Measurements from ENCODE around the gene ZSWIM2. TPM values are rescaled to one million over a fixed set of nuclear protein-coding genes. Genes with fewer than 3 reads are reported as not detected.
"Not testable (repeated sequence)": the region's sequence is repeated elsewhere in the genome, so short reads cannot be mapped to it uniquely, and the experiment has no call there.

ZSWIM2 gene
- total RNA-seq, 1 donor from 2014 or later: not detected

DNA sequence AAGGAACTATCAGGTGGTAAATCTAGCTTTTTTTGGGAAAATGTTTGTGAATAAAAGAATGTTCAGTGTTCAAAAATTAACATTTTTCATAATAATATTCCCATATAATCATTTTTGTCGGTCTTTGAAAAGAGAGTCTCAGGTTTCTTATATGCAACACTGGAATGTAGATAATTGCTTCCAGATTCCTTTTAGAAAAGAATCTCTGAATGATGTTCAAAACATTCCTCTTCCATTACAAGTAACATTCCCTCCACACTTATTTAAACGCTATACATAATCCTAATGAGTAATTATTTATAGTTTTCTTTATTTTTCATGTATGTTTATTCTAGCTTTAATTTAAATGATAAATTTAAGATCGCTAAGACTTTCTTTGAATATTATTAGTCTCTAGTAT, 7.0 kb downstream of the ZSWIM2 start:
- H3K4me1 Mint-ChIP-seq: peaks cover 18% of the 10 kb centered on the region
- no peaks in the 10 kb centered on the region for H3K27me3 Mint-ChIP-seq (ENCODE audit: low read depth)
- H3K27ac Mint-ChIP-seq: no peak overlapping the region
- no peak overlapping the region for H3K4me3 Mint-ChIP-seq
- no peak for TF ChIP-seq CTCF (IDR thresholded peaks at IDR 0.05; ENCODE audit: unreplicated experiment)
- no peaks in the 10 kb centered on the region for H3K36me3 Mint-ChIP-seq
- no peak for DNase-seq (ENCODE audit: low spot score in 2 of 2, unreplicated experiment in 2 of 2)
- H3K9me3 Mint-ChIP-seq: no peaks in the 10 kb centered on the region

DNA sequence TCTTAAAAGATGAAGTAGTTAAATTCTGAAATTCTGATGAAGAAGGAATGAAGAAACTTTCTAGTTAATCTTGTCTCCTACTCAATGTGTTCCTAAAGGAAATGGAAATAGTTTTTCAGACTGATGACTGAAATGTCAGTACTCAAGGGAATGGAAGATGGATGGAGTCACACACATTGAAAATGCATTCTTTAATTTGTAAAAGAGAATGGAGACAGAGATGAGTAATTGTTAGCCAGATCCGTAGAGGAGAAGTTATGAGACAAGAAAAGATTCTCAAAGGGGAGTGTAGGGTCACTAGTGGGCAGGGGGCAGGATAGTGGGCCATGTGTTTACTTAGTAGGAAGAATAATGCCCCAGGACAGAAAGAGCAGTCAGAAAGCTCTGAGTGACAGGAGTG, 13.3 kb downstream of the ZSWIM2 start:
- H3K36me3 Mint-ChIP-seq: peaks cover 5% of the 10 kb centered on the region
- no peak overlapping the region for H3K4me3 Mint-ChIP-seq
- no peak for DNase-seq (ENCODE audit: low spot score in 2 of 2, unreplicated experiment in 2 of 2)
- H3K27me3 Mint-ChIP-seq (ENCODE audit: low read depth): no peaks in the 10 kb centered on the region
- peaks cover 16% of the 10 kb centered on the region for H3K4me1 Mint-ChIP-seq
- H3K9me3 Mint-ChIP-seq: peaks cover 13% of the 10 kb centered on the region
- no peak overlapping the region for H3K27ac Mint-ChIP-seq
- no peak for TF ChIP-seq CTCF (IDR thresholded peaks at IDR 0.05; ENCODE audit: unreplicated experiment)

- Mint-ChIP-seq H3K27ac (no peak overlapping the region), H3K9me3 (no peaks in the 10 kb centered on the region), H3K27me3 (ENCODE audit: low read depth) (no peaks in the 10 kb centered on the region), H3K36me3 (no peaks in the 10 kb centered on the region), H3K4me1 (no peaks in the 10 kb centered on the region), H3K4me3 (no peak overlapping the region)
- TF ChIP-seq CTCF (IDR thresholded peaks at IDR 0.05; ENCODE audit: unreplicated experiment): no peak
- DNase-seq (ENCODE audit: low spot score in 2 of 2, unreplicated experiment in 2 of 2): no peak
Observed at GRCh38 chr2:186827862-186828492, 21.0 kb downstream of the ZSWIM2 start.

DNA sequence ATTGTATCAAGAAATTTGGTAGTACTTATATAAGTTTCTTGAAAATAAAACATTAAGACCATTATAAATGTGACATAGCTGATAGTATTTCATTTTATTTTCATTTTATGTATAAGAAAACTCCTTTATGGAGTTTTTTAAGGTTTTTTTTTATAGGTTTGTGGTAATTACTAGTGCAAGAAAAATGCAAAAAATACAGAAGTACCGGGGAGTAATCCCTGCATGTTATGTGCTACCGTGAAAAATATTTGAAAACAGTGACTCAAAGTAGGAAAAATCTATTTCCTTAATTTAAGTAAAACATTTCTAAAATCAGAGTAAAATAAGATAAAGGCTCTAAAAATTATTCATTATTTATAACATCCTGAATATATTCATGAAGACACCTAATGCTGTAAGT, 21.6 kb downstream of the ZSWIM2 start:
- no peak for TF ChIP-seq CTCF (IDR thresholded peaks at IDR 0.05; ENCODE audit: unreplicated experiment)
- Mint-ChIP-seq H3K4me3 (no peak overlapping the region), H3K36me3 (no peaks in the 10 kb centered on the region), H3K9me3 (no peaks in the 10 kb centered on the region), H3K4me1 (no peaks in the 10 kb centered on the region), H3K27ac (no peak overlapping the region), H3K27me3 (ENCODE audit: low read depth) (no peaks in the 10 kb centered on the region)
- DNase-seq (ENCODE audit: low spot score in 2 of 2, unreplicated experiment in 2 of 2): no peak

GRCh38 chr2:186822323-186822722, 26.6 kb downstream of the ZSWIM2 start:
- no peaks in the 10 kb centered on the region for H3K27me3 Mint-ChIP-seq (ENCODE audit: low read depth)
- no peak overlapping the region for H3K4me3 Mint-ChIP-seq
- no peak overlapping the region for H3K27ac Mint-ChIP-seq
- H3K36me3 Mint-ChIP-seq: no peaks in the 10 kb centered on the region
- no peak for DNase-seq (ENCODE audit: low spot score in 2 of 2, unreplicated experiment in 2 of 2)
- H3K4me1 Mint-ChIP-seq: peaks cover 4% of the 10 kb centered on the region
- TF ChIP-seq CTCF (IDR thresholded peaks at IDR 0.05; ENCODE audit: unreplicated experiment): no peak
- H3K9me3 Mint-ChIP-seq: no peaks in the 10 kb centered on the region

DNA sequence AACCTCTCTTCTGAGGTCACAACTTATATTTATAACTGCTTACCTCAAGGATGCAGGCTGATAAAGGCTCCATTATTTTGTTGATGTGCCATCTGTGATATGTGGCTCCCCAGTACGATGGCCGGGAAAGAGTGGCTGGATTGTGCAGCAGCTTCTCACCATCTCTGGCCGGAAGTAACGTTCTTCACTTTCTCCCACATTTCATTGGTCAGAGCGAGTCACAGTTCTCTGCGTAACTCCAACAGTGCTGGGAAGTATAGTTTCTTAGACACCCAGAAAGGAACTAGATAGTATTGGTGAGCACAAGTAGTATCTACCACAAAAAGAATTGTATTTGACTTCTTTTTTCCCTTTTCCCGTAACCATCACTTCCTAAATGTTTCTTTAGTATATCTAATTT, 28.7 kb downstream of the ZSWIM2 start:
- H3K27ac Mint-ChIP-seq: no peak overlapping the region
- H3K4me1 Mint-ChIP-seq: peaks cover 4% of the 10 kb centered on the region
- H3K27me3 Mint-ChIP-seq (ENCODE audit: low read depth): no peaks in the 10 kb centered on the region
- peaks cover 10% of the 10 kb centered on the region for H3K9me3 Mint-ChIP-seq
- no peaks in the 10 kb centered on the region for H3K36me3 Mint-ChIP-seq
- no peak for DNase-seq (ENCODE audit: low spot score in 2 of 2, unreplicated experiment in 2 of 2)
- no peak for TF ChIP-seq CTCF (IDR thresholded peaks at IDR 0.05; ENCODE audit: unreplicated experiment)
- H3K4me3 Mint-ChIP-seq: no peak overlapping the region

DNA sequence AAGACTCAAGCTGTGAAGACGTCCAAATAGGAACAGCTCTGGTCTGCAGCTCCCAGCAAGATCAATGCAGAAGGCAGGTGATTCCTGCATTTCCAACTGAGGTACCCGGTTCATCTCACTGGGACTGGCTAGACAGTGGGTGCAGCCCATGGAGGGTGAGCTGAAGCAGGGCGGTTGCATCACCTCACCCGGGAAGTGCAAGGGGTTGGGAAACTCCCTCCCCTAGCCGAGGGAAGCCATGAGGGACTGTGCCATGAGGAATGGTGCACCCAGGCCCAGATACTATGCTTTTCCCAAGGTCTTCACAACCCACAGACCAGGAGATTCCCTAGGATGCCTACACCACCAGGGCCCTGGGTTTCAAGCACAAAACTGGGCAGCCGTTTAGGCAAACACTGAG, 37.2 kb downstream of the ZSWIM2 start:
- H3K4me1 Mint-ChIP-seq; H3K27me3 Mint-ChIP-seq (ENCODE audit: low read depth); H3K4me3 Mint-ChIP-seq; DNase-seq (ENCODE audit: low spot score in 2 of 2, unreplicated experiment in 2 of 2); H3K36me3 Mint-ChIP-seq; H3K27ac Mint-ChIP-seq: not testable (repeated sequence)
- peaks cover 23% of the 10 kb centered on the region for H3K9me3 Mint-ChIP-seq
